GM21717 (cell line): ENCODE data around the gene PTPRN2.

Experiments
- ATAC-seq: cut with Tn5 transposase; IDR thresholded peaks from one replicate; pipeline ENCODE4 v1.9.1; 2021; ENCODE audit warnings: mild to moderate bottlenecking, moderate library complexity; ENCODE audit not compliant: unreplicated experiment

PTPRN2 gene

GRCh38 chr7:158556721-158557440 is 30.7 kb downstream of the PTPRN2 start:
- ATAC-seq: no peak

- no peak for ATAC-seq
Measured at GRCh38 chr7:158555034-158555520, 32.5 kb downstream of the PTPRN2 start.

- no peak for ATAC-seq
Measured at GRCh38 chr7:158550886-158551452, 36.7 kb downstream of the PTPRN2 start.

GRCh38 chr7:158550394-158550700 is 37.3 kb downstream of the PTPRN2 start:
- ATAC-seq: no peak

DNA sequence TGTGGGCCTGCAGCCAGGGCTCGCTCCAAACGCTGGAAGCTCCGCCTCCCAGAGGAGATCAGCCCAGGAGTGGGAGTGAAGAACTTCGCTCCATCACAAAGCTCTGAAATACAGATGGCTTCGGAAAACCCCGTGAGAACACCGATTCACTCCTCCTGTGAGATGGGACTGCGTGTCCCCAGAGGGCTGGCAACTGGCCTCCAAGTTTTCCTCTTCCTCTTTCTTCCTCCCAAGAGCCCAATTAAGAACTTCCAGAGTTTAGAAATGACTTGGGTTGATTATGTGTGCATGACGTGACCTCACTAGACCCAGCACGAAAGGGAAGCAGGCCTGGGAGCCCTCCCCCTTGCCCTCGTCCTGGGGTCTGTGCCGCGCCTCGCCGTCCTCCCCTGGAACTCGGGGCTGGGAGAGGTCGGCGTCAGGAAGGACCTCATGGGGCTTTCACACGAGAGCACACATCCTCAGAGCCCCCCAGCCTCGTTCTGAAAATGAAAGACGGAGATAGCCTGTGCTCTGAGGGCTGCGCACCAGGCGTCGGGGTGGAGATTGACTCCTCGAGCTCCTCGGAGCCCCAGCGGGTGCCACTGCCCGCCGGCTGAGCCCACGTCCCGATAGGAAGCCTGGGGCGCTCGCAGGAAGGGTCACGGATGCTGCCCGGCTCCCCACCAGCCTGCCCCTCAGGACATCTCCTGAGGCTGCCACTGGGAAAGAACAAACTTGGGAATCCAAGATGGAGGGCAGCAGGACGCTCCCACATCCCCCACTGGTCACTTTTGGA is 37.8 kb downstream of the PTPRN2 start:
- no peak for ATAC-seq

- no peak for ATAC-seq
Measured at GRCh38 chr7:158549176-158549615, 38.4 kb downstream of the PTPRN2 start.

GRCh38 chr7:158548726-158549125 is 38.9 kb downstream of the PTPRN2 start:
- ATAC-seq: no peak

GRCh38 chr7:158547817-158548216 is 39.8 kb downstream of the PTPRN2 start:
- ATAC-seq: no peak

- no peak for ATAC-seq
Measured at GRCh38 chr7:158546626-158547025, 41.0 kb downstream of the PTPRN2 start.

GRCh38 chr7:158546214-158546613 is 41.4 kb downstream of the PTPRN2 start:
- no peak for ATAC-seq

DNA sequence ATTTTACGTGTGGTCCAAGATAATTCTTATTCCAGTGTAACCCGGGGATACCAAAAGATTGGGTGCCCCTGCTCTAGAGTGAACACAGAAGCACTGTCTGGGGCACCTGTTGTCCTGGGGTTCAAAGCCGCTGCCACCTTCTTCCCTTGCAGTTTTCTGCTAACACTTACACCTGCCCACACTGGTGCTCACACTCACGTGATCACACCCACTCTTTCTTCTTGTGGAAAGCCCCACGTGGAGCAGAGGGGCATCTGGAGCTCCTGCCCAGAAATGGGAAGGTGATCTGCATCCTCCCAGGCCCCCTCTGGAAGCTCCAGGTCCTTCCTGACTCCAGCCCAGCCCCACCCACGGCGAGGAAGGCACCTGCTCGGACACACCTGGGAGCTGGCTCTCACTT is 42.9 kb downstream of the PTPRN2 start:
- ATAC-seq: no peak

GRCh38 chr7:158543840-158544239 is 43.8 kb downstream of the PTPRN2 start:
- no peak for ATAC-seq

GRCh38 chr7:158542651-158543566 is 44.7 kb downstream of the PTPRN2 start:
- no peak for ATAC-seq

- no peak for ATAC-seq
Measured at GRCh38 chr7:158541346-158542010, 46.1 kb downstream of the PTPRN2 start.

- no peak for ATAC-seq
Measured at GRCh38 chr7:158539711-158540146, 47.9 kb downstream of the PTPRN2 start.

- ATAC-seq: no peak
Measured at GRCh38 chr7:158538156-158538946, 49.3 kb downstream of the PTPRN2 start.

- ATAC-seq: no peak
Measured at GRCh38 chr7:158537516-158537882, 50.1 kb downstream of the PTPRN2 start.

DNA sequence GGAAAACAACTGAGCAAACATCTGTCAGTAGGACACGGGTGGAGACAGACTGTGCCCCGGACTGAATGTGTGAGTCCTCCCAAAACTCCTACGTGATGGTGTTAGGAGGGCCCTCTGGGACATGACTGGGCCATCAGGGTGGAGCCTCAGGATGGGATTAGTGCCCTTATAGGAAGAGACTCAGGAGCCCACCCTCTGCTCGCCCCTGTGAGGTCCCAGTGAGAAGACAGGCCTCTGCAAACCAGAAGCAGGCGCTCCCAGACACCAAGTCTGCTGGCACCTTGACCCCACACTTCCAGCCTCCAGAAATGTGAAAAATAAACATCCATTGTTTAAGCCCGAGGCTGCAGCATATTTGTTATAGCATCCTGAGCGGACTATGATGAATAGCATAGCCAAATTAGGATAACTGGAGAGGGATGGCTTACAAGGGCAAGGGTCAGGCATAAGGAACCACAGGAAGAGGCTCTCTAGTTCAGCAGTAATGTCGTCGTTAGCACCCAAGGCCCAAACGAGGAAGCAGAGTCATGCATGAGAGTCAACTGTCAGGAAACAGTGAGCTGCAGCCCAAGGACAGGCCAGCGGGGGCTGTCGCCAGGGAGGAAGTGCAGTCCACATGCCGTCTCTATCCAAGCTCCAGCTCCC is 50.6 kb downstream of the PTPRN2 start:
- no peak for ATAC-seq

- no peak for ATAC-seq
Measured at GRCh38 chr7:158535079-158535478, 52.5 kb downstream of the PTPRN2 start.
